Neural progenitor cell (in vitro differentiated cells): Measurements from ENCODE around the gene SP1. TPM values are rescaled to one million over a fixed set of nuclear protein-coding genes. Genes with fewer than 3 reads are reported as not detected.
"Not testable (repeated sequence)": the region's sequence is repeated elsewhere in the genome, so short reads cannot be mapped to it uniquely, and the experiment has no call there.

Source experiments
- DNase-seq: peaks from one replicate; pipeline ENCODE4 v3.0.0-alpha.2; 2016; ENCODE audit warnings: low spot score
- H2AFZ ChIP-seq: fragments of 200-600 bp; sonication (generic); replicated peaks from 2 replicates; pipeline ENCODE4 v1.6.1; 2016; ENCODE audit warnings: antibody characterized with exemption
- H3F3A ChIP-seq: fragments of 200-600 bp; sonication (generic); 2 replicates; pipeline ENCODE4 v1.6.1; 2016; ENCODE audit warnings: antibody characterized with exemption, low read depth
- H3K27ac ChIP-seq: fragments of 200-600 bp; sonication (generic); 2 replicates; pipeline ENCODE4 v1.5.1; 2016; ENCODE audit warnings: mild to moderate bottlenecking
- H3K27me3 ChIP-seq: fragments of 200-600 bp; sonication (generic); 2 replicates; pipeline ENCODE4 v1.6.1; 2016; ENCODE audit warnings: mild to moderate bottlenecking, moderate library complexity
- H3K36me3 ChIP-seq: fragments of 200-600 bp; sonication (generic); 2 replicates; pipeline ENCODE4 v1.5.1; 2016
- H3K4me1 ChIP-seq: fragments of 200-600 bp; sonication (generic); 2 replicates; pipeline ENCODE4 v1.6.1; 2016; ENCODE audit warnings: mixed run types
- H3K4me2 ChIP-seq: fragments of 200-600 bp; sonication (generic); 2 replicates; pipeline ENCODE4 v1.6.1; 2016
- H3K4me3 ChIP-seq: fragments of 200-600 bp; sonication (generic); 2 replicates; pipeline ENCODE4 v1.5.1; 2016
- H3K79me2 ChIP-seq: fragments of 200-600 bp; sonication (generic); 2 replicates; pipeline ENCODE4 v1.6.1; 2016; ENCODE audit warnings: low read depth
- H3K9ac ChIP-seq: fragments of 200-600 bp; sonication (generic); 2 replicates; pipeline ENCODE4 v1.6.1; 2016
- H3K9me3 ChIP-seq: fragments of 200-600 bp; sonication (generic); 2 replicates; pipeline ENCODE4 v1.5.1; 2016; ENCODE audit warnings: low read depth
- H4K20me1 ChIP-seq: fragments of 200-600 bp; sonication (generic); 2 replicates; pipeline ENCODE4 v1.6.1; 2016; ENCODE audit warnings: low read depth
- H3K27ac Mint-ChIP-seq: 3 replicates; pipeline ENCODE4 v1.8.0; 2021; ENCODE audit warnings: mixed read lengths
- H3K27me3 Mint-ChIP-seq: 2 replicates; pipeline ENCODE4 v1.8.0; 2022; ENCODE audit warnings: low read depth, mild to moderate bottlenecking, inconsistent platforms, moderate library complexity, mixed read lengths; ENCODE audit not compliant: insufficient read depth
- H3K36me3 Mint-ChIP-seq: 3 replicates; pipeline ENCODE4 v1.8.0; 2021; ENCODE audit warnings: mixed read lengths
- H3K4me1 Mint-ChIP-seq: 3 replicates; pipeline ENCODE4 v1.8.0; 2021; ENCODE audit warnings: mixed read lengths
- H3K4me3 Mint-ChIP-seq: 3 replicates; pipeline ENCODE4 v1.8.0; 2021; ENCODE audit warnings: mild to moderate bottlenecking, moderate library complexity, mixed read lengths
- H3K9me3 Mint-ChIP-seq: 3 replicates; pipeline ENCODE4 v1.8.0; 2020; ENCODE audit warnings: mixed read lengths
- EZH2 ChIP-seq: fragments of 200-600 bp; sonication (generic); IDR thresholded peaks from 2 replicates; pipeline ENCODE4 v1.6.1; 2017; ENCODE audit warnings: antibody characterized with exemption, mild to moderate bottlenecking, moderate library complexity
- EZH2phosphoT487 ChIP-seq: fragments of 200-600 bp; sonication (generic); IDR thresholded peaks from 2 replicates; pipeline ENCODE4 v1.6.1; 2017; ENCODE audit warnings: antibody characterized with exemption
- total RNA-seq: library from RNA; depleted of rRNA; stranded (reverse); fragments of >200 nt; gene quantifications from 2 replicates; pipeline ENCODE4 v1.2.3, GENCODE V29; 2015; ENCODE audit warnings: low replicate concordance
- TF ChIP-seq, protein P1 (sequence below): fragments of 200-600 bp; sonication (generic); IDR thresholded peaks from 2 replicates; pipeline ENCODE4 v1.5.1; 2017; ENCODE audit warnings: antibody characterized with exemption, mild to moderate bottlenecking

The SP1 gene
- total RNA-seq, 1 donor from 2014 or later, result 67.8 TPM

DNA sequence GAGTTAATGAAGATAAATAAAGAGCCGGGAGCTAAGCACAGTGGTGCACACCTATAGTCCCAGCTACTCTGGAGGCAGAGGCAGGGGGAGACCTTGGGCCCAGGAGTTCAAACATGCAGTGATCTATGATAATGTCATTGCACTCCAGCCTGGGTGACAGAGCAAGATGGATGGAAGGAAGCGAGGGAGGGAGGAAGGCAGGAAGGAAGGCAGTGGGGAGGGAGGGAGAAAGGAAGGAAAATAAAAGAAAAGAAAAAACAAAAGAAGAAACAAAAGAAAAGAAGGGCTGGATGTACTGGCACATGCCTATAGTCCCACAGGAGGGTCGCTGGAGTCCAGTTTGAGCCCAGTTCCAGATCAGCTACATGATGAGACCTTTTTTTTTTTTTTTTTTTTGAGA, 24.9 kb upstream of the SP1 start:
- DNase-seq, result no peak
- Mint-ChIP-seq H3K36me3 (no peaks in the 10 kb centered on the region), H3K27ac (no peak overlapping the region), H3K4me3 (no peak overlapping the region), H3K4me1 (peaks cover 8% of the 10 kb centered on the region), H3K27me3 (peaks cover 7% of the 10 kb centered on the region), H3K9me3 (no peaks in the 10 kb centered on the region)
- H3K9ac ChIP-seq, result no peak overlapping the region
- no peak overlapping the region for H3K4me3 ChIP-seq
- H3K4me1 ChIP-seq, result no peaks in the 10 kb centered on the region
- no peak overlapping the region for H3K27ac ChIP-seq
- H4K20me1 ChIP-seq, result no peaks in the 10 kb centered on the region
- no peaks in the 10 kb centered on the region for H3F3A ChIP-seq
- H2AFZ ChIP-seq, result no peak overlapping the region
- no peaks in the 10 kb centered on the region for H3K27me3 ChIP-seq
- no peaks in the 10 kb centered on the region for H3K36me3 ChIP-seq
- H3K9me3 ChIP-seq, result no peaks in the 10 kb centered on the region
- TF ChIP-seq, protein P1, sequence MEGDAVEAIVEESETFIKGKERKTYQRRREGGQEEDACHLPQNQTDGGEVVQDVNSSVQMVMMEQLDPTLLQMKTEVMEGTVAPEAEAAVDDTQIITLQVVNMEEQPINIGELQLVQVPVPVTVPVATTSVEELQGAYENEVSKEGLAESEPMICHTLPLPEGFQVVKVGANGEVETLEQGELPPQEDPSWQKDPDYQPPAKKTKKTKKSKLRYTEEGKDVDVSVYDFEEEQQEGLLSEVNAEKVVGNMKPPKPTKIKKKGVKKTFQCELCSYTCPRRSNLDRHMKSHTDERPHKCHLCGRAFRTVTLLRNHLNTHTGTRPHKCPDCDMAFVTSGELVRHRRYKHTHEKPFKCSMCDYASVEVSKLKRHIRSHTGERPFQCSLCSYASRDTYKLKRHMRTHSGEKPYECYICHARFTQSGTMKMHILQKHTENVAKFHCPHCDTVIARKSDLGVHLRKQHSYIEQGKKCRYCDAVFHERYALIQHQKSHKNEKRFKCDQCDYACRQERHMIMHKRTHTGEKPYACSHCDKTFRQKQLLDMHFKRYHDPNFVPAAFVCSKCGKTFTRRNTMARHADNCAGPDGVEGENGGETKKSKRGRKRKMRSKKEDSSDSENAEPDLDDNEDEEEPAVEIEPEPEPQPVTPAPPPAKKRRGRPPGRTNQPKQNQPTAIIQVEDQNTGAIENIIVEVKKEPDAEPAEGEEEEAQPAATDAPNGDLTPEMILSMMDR, result no peak
- TF ChIP-seq EZH2 (no peak), EZH2phosphoT487 (no peak)
- H3K4me2 ChIP-seq, result no peak overlapping the region
- no peaks in the 10 kb centered on the region for H3K79me2 ChIP-seq

DNA sequence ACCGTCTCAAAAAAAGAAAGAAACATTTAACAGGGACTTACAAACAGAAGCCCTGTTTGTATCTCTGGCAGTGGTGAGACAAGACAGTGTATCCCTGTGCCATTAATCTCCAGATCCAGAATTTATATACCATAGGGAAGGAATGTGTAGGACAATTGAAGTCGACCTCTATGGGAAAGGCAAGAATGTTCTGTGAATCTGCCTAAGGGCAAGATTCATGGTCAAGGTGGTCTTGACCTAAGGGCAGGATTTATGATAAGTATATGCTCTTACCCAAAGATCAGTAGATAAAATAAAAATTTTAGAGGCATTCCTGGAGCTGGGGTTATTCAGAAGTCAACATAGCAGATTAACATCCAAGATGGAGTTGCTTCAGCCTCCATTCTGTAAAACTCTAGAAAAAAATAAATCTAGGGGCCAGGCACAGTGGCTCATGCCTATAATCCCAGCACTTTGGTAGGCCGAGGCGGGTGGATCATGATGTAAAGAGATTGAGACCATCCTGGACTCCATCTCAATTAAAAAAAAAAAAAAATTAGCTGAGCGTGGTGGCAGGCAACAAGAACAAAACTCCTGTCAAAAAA, 21.0 kb upstream of the SP1 start:
- H3K27ac Mint-ChIP-seq, result no peak overlapping the region

DNA sequence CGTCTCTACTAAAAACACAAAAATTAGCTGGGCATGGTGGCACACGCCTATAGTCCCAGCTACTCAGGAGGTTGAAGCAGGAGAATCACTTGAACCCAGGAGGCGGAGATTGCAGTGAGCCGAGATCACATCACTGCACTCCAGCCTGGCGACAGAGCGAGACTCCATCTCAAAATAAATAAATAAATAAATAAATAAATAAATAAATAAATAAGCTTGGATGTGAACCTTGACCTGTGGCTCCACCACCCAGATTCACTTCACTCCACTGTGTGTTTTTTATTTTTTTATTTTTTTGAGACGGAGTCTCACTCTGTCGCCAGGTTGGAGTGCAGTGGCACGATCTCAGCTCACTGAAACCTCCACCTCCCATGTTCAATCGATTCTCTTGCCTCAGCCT, 18.3 kb upstream of the SP1 start:
- H2AFZ ChIP-seq, H3K27ac ChIP-seq, H3K9me3 ChIP-seq, H3K4me2 ChIP-seq, H3K9ac ChIP-seq, DNase-seq, H3K36me3 ChIP-seq, H3K4me3 Mint-ChIP-seq, H3K27me3 ChIP-seq, H3K4me3 ChIP-seq, H3K36me3 Mint-ChIP-seq, H3K9me3 Mint-ChIP-seq, H3F3A ChIP-seq, H3K27ac Mint-ChIP-seq, H3K4me1 Mint-ChIP-seq, H3K4me1 ChIP-seq, H3K79me2 ChIP-seq, H3K27me3 Mint-ChIP-seq, H4K20me1 ChIP-seq: not testable (repeated sequence)

More for the DNA sequence above, 21.0 kb upstream of the SP1 start:
- no peaks in the 10 kb centered on the region for H4K20me1 ChIP-seq
- H3K27me3 Mint-ChIP-seq, result peaks cover 5% of the 10 kb centered on the region
- no peak overlapping the region for H3K4me2 ChIP-seq
- no peaks in the 10 kb centered on the region for H3K27me3 ChIP-seq
- H3K4me1 Mint-ChIP-seq, result no peaks in the 10 kb centered on the region
- H3K27ac ChIP-seq, result no peak overlapping the region
- H3K36me3 ChIP-seq, result no peaks in the 10 kb centered on the region
- no peaks in the 10 kb centered on the region for H3F3A ChIP-seq
- H3K4me3 ChIP-seq, result no peak overlapping the region
- H3K9me3 Mint-ChIP-seq, result no peaks in the 10 kb centered on the region
- H3K4me1 ChIP-seq, result no peaks in the 10 kb centered on the region
- H3K9ac ChIP-seq, result no peak overlapping the region
- no peaks in the 10 kb centered on the region for H3K9me3 ChIP-seq
- peaks cover 1% of the 10 kb centered on the region for H3K36me3 Mint-ChIP-seq
- no peaks in the 10 kb centered on the region for H3K79me2 ChIP-seq
- DNase-seq, result no peak
- no peak overlapping the region for H3K4me3 Mint-ChIP-seq
- H2AFZ ChIP-seq, result no peak overlapping the region
- TF ChIP-seq EZH2phosphoT487 (no peak), EZH2 (no peak)
- TF ChIP-seq, protein P1, result no peak

DNA sequence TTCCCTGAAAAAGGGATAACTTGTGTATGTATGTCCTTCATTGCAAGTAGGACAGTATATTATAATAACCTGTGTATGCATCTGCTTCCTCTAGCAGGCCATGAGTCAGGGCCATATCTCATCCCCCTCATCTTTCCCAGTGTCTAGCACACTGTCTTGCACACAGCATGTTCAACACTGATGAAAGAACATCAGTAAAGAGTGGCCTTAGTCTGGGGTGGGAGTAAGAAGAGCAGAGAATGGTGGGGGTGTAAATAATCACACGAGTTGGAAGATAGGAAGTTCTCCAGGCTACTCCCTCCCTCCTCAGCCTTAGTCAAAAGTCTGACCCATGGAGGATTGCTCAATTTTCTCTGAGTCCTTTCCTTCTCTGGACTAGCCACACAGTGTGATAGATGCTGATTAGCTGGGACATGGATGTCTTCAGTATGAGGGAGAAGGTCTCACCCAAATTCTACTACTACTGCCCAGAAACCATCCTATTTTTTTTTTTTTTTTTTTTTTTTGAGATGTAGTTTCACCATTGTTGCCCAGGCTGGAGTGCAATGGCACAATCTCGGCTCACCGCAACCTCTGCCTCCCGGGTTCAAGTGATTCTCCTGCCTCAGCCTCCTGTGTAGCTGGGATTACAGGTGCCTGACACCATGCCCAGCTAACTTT, 14.6 kb upstream of the SP1 start:
- Histone ChIP-seq H3K79me2 (no peaks in the 10 kb centered on the region), H3K27me3 (no peaks in the 10 kb centered on the region), H4K20me1 (no peaks in the 10 kb centered on the region), H2AFZ (no peak overlapping the region), H3K9me3 (no peaks in the 10 kb centered on the region), H3K9ac (no peak overlapping the region), H3K27ac (no peak overlapping the region), H3K4me3 (no peak overlapping the region), H3K36me3 (no peaks in the 10 kb centered on the region), H3K4me1 (peaks cover 3% of the 10 kb centered on the region), H3K4me2 (no peak overlapping the region), H3F3A (peaks cover 3% of the 10 kb centered on the region)
- Mint-ChIP-seq H3K36me3 (peaks cover 1% of the 10 kb centered on the region), H3K9me3 (no peaks in the 10 kb centered on the region), H3K4me1 (peaks cover 2% of the 10 kb centered on the region), H3K27me3 (no peaks in the 10 kb centered on the region), H3K4me3 (no peak overlapping the region), H3K27ac (no peak overlapping the region)
- no peak for TF ChIP-seq EZH2
- TF ChIP-seq, protein P1, result no peak
- TF ChIP-seq EZH2phosphoT487, result no peak
- DNase-seq, result no peak

DNA sequence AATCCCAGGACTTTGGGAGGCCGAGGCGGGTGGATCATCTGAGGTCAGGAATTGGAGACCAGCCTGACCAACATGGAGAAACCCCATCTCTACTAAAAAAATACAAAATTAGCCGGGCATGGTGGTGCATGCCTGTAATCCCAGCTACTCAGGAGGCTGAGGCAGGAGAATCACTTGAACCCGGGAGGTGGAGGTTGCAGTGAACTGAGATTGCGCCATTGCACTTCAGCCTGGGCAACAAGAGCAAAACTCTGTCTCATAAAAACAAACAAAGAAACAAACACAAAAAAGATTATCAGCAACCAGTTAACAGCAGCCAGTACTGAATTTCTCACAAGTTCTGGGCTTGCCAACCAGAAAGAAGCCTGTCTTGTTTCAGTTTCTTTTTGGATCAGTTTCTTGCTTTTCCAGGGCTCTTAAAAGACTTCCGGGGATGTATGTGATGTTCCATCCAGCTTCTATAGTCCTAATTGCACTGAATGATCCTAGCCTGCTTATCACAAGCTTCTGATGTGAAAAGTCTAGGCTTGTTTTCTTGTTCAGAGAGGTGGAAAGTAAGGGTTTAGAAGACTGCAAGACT, 6.3 kb upstream of the SP1 start:
- H3K27ac Mint-ChIP-seq, result peak overlapping the region; percentile 82
- H3K27ac ChIP-seq, result not testable (repeated sequence)

More for the DNA sequence above, 6.3 kb upstream of the SP1 start:
- not testable (repeated sequence) for H3K79me2 ChIP-seq, H3K4me3 ChIP-seq, H3K27me3 ChIP-seq, H3K9me3 Mint-ChIP-seq, H3K9ac ChIP-seq, H3K4me2 ChIP-seq, DNase-seq, H4K20me1 ChIP-seq, H3K36me3 ChIP-seq, H3K9me3 ChIP-seq, H3K27me3 Mint-ChIP-seq, H3K36me3 Mint-ChIP-seq, H3K4me3 Mint-ChIP-seq
- Histone ChIP-seq H2AFZ (peak overlapping the region; percentile 73), H3F3A (peaks cover 36% of the 10 kb centered on the region), H3K4me1 (peaks cover 23% of the 10 kb centered on the region)
- H3K4me1 Mint-ChIP-seq, result peaks cover 23% of the 10 kb centered on the region
